Cerebellar nuclear complex (tissue), 1 donor: ENCODE results near the gene OPN1SW.

Experiments
- DNase-seq, 2 experiments: peaks; one replicate each; lab custom pipeline; 2025; lab: John Stamatoyannopoulos, UW

OPN1SW gene

DNA sequence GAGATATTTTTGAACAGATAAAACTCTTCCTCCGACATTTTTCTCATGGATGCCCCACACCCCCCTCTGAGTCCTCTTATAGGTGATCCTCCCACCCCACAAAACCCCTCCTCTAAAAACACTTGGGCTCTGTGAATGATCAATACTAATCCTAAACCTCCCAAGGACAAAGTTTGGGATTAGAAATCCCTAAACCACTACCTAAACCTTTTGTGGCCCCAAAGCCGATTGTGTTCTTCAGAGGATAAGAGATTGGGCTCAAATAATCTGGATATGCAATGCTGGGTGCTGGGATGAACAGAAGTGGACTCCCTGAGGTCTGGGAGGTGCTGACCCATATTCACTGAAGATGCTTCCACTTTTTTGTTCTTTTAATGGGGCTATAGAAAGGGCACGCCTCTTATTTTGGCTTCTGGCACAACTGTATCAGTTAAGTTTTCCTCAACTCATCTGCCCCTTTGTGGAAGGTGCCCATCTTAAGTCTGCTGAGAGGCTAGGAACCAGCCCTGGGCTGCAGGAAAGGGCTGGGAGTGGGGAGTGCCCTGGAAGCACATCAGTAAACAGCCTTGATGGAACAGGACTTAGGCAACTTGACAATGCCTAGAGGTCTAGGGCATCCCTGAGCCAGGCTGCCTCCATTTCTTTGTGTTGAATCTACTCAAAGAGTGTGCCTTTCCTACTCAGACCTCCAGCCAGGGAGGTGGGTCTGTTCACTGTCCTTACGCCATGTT, at the start of gene OPN1SW:
TSS of gene OPN1SW (minus strand) at position 51 of the 731 bp plus-strand sequence. CDS start at position 38, 13 bp downstream.
- no peak for DNase-seq

- no peak for DNase-seq
These were observed 46.1 kb upstream of the OPN1SW start for GRCh38 chr7:128821724-128822123.

DNA sequence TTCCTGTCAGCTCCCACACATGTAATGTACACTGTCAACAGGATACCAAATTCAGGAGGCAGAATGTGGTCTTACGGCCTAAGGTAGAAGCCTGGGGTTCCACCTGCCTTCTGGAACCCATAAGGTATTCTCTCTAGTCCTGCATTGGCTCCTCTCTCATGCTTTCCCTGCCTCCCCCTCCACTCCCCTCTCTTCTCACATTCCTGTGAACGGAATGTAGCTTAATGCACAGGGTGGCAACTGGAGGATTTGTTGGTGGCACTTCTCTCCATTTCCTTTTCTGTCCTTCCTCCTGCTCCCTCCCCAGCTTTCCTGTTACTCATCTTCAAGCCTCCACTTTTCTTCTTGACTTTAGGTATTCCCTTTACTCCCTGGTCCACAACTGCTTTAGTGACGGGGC, 43.1 kb upstream of the OPN1SW start:
- DNase-seq = no peak

- DNase-seq = no peak
These were observed 39.8 kb upstream of the OPN1SW start for GRCh38 chr7:128815289-128815942.

DNA sequence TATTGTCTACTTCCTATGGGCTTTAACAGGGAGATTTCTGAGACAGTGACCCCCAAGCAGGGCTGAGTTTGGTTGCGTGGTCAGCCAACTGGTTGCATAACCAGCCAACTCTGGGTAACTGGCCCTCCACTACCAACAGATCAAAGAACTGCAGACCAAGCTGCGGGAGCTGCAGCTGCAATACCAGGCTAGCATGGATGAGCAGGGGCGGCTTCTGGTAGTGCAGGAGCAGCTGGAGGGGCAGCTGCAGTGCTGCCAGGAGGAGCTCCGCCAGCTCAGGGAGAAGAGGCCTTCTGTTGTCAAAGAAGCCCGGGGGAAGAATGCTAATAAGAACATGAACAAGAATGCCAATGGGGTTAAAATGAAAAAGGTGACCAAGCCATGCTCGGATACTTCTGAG, 38.9 kb upstream of the OPN1SW start:
- DNase-seq = no peak

DNA sequence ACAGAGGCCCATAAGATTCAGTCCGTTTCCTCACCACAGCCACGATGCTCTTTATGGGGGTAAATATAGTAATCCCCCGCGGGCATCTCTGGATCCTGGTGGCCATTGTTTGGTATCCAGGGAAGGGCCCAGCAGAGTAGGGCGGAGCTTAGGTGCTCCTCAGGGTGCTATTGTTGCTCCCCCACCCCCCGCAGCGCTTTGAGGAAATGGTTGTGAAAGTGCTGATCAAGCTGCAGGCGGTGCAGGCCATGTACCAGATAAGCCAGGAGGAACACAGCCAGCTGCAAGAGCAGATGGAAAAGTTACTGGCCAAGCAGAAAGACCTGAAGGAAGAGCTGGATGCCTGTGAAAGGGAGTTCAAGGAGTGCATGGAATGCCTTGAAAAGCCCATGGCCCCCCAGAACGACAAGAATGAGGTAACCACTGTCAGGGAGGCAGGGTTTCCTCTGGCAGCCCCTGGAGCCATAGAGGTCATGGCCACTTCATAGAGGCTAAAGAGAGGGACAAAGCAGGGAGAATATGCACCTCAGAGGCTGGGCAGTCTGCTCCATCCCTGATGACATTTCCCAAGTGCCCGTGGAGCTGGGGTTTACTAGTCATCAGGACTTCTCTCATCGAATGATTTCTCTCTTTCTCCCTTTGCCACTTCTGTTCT, 37.0 kb upstream of the OPN1SW start:
- DNase-seq = no peak

DNA sequence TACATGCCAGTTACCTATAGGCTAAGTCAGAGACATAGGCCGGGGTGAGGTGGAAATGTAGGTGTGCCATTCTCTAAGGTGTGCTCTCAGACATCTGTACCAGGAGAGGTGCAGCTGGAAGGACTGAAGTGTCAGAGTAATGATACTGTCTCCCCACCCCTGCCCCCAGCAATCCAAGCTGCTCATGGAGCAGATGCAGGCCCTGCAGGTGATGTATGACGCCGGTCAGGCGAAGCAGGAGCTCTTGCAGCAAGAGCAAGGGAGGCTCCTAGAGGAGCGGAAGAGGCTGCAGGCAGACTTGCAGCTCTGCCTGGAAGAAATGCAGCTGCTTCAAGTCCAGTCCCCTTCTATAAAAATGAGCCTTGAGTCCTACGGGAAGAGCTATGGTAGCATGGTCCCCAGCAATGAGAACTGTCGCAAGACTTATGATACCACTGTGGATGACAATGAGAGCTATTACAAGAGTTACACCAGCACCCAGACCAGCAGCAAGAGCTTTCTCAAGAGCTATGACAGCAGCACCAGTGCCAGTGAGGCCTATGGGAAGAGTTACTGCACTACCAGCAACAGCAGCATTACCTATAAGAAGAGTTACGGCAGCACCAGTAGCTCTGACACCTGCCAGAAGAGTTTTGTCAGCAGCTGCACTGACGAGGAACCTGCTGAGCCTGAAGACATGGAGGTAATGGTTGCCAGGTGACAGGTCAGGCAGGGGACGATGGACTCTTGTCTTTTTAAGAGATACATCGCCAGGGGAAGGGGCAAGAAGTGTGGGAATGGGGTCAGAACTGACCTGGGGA, 36.2 kb upstream of the OPN1SW start:
- DNase-seq = no peak

GRCh38 chr7:128810997-128811396, 35.4 kb upstream of the OPN1SW start:
- DNase-seq = no peak

DNA sequence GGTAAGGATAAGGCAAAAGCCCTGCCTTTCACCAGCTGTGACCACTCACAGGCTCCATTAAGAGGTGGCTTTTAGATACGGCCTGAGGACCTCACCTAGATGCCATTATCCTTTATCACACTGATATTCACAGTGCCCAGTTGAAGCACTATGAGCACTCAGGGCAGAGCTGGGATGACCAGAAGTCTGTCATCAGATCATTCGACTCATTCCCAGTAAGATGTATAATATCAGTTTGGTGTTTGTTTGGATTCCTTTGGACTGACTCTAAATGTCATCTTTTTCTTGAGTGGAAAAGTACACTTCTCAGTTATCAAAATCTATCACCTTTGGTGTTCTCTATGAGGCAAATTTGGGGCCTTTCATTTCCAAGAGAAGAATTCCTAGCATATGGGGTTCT, 34.9 kb upstream of the OPN1SW start:
- DNase-seq = no peak

GRCh38 chr7:128809363-128809762, 33.8 kb upstream of the OPN1SW start:
- no peak for DNase-seq

GRCh38 chr7:128807191-128807590, 31.6 kb upstream of the OPN1SW start:
- no peak for DNase-seq

GRCh38 chr7:128805225-128805624, 29.6 kb upstream of the OPN1SW start:
- no peak for DNase-seq

DNA sequence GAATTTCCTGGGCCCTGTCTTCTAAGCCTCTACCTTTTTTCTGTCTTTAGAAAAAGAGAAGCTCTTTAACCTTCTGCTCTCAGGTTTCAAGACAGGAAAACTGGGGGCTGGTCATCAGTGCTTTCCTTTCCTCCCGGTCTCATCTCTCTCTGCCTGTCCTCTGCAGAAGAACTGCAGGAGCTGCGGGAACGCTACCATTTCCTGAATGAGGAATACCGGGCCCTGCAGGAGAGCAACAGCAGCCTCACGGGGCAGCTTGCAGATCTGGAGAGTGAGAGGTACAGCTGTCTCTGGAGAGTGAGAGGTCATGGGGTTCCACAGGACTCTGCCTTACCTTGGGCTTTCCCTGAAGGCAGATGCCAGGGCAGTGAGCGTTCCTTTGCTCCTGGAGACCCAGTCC, 28.9 kb upstream of the OPN1SW start:
- DNase-seq = no peak

- DNase-seq = no peak
These were observed 26.2 kb upstream of the OPN1SW start for GRCh38 chr7:128801667-128802418.

- no peak for DNase-seq
These were observed 25.4 kb upstream of the OPN1SW start for GRCh38 chr7:128801003-128801402.

GRCh38 chr7:128800567-128800966, 25.0 kb upstream of the OPN1SW start:
- DNase-seq = no peak

DNA sequence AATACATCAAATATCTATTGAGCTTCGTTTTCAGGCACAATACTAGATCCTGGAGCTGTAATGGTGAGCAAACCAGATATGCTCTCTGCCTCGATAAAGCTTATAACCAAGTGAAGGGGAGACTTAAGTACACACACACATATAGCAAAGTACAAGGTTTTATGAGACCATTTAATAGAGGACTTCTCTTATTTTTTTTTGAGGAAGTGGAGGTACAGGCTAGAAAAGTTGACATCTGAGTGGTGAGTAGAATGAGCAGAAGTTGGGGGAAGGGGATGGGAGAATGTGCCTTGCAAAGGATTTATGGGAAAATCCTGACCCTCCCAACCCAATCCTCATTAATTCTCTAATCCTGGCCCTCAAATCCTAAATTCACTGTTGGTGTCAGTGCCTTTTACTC, 23.9 kb upstream of the OPN1SW start:
- DNase-seq = no peak

DNA sequence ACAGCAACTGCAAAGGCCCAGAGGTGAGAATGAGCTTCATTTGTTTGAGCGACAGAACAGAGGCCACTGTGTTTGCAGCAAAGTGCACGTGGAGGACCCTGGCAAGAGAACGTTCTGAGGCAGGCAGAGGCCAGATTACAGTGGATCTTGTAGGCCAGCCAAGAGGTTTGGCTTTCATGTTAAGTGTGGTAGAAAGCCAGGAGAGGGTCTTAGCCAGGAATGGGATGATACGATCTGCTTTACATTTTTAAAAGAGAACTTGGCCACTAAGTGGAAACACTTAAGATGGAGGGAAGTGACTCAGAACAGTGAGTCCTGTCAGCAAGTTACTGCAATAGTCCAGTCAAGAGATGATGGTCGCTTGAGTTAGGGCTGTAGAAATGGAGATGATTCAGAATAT, 20.7 kb upstream of the OPN1SW start:
- no peak for DNase-seq

DNA sequence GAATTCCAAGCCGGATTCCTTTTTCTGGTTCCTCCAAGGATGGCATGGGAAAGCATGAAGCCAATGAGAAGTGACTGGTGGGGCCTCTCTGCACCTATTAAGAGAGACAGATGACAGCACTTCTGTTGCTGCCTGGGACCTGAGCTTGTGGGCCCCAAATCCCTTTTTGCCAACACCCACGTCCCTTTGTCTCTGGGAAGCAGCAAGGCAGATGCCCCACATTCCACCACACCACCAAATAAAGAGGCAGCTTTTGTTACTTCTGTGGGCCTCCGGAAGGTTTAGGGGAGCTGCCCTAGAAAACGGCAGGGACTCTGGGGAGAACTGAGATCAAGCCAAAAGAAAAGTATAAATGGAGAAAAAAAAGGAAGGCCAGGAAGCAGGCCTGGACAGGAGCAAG, 19.5 kb upstream of the OPN1SW start:
- no peak for DNase-seq

DNA sequence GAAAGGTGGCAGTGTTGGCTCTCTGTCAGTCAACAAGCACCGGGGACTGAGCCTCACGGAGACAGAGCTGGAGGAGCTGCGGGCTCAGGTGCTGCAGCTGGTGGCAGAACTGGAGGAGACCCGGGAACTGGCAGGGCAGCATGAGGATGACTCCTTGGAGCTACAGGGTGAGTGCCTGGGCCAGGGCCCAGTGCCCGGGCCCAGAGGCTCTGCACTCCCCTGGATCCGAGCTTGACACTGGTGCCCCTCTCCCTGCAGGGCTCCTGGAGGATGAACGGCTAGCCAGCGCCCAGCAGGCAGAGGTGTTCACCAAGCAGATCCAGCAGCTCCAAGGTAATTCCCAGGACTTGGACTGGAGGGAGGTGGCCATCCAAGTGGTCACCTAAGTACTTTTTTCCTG, 18.8 kb upstream of the OPN1SW start:
- DNase-seq = no peak

DNA sequence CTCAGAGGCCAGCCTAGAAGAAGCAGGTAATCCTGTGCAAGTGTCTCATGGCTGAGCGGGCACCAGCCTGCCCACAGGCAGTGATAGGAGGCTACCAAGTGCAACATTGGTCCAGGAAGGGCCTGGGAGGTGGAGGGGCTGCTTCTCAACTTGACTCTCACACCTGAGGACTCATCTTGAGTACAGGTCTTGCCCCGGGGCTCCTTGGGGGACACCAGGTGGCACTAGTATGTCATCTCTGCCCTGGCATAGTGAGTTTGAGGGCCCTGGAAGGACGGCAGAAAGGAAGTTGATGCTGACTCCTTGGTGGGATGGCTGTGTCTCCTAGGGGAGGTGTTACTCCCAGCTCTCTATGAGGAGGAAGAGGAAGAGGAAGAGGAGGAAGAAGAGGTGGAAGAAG, 18.4 kb upstream of the OPN1SW start:
- DNase-seq = no peak

- no peak for DNase-seq
These were observed 17.6 kb upstream of the OPN1SW start for GRCh38 chr7:128793181-128793547.
